ENCODE measurements around the gene ZBTB43.
"Not testable (repeated sequence)": the region's sequence is repeated elsewhere in the genome, so short reads cannot be mapped to it uniquely, and the experiment has no call there.

DNA sequence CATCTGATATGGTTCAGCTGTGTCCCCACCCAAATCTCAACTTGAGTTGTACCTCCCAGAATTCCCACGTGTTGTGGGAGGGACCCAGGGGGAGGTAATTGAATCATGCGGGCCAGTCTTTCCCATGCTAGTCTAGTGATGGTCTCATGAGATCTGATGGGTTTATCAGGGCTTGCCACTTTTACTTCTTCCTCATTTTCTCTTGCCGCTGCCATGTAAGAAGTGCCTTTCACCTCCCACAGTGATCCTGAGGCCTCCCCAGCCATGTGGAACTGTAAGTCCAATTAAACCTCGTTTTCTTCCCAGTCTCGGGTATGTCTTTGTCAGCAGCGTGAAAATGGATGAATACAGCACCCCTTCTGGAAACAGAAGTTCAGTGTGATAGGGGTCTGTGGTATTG, 20.0 kb upstream of the ZBTB43 start:
- TF ChIP-seq, protein P1, sequence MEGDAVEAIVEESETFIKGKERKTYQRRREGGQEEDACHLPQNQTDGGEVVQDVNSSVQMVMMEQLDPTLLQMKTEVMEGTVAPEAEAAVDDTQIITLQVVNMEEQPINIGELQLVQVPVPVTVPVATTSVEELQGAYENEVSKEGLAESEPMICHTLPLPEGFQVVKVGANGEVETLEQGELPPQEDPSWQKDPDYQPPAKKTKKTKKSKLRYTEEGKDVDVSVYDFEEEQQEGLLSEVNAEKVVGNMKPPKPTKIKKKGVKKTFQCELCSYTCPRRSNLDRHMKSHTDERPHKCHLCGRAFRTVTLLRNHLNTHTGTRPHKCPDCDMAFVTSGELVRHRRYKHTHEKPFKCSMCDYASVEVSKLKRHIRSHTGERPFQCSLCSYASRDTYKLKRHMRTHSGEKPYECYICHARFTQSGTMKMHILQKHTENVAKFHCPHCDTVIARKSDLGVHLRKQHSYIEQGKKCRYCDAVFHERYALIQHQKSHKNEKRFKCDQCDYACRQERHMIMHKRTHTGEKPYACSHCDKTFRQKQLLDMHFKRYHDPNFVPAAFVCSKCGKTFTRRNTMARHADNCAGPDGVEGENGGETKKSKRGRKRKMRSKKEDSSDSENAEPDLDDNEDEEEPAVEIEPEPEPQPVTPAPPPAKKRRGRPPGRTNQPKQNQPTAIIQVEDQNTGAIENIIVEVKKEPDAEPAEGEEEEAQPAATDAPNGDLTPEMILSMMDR (IDR thresholded peaks at IDR 0.05 in 2 of 3, conservative IDR thresholded peaks at IDR 0.05 in 1 of 3; ENCODE audit: control insufficient read depth in 2 of 3, extremely low read depth in 1 of 3, insufficient read depth in 1 of 3, low read depth in 3 of 3, low read length in 3 of 3), result not testable (repeated sequence)
- TF ChIP-seq, protein P2, sequence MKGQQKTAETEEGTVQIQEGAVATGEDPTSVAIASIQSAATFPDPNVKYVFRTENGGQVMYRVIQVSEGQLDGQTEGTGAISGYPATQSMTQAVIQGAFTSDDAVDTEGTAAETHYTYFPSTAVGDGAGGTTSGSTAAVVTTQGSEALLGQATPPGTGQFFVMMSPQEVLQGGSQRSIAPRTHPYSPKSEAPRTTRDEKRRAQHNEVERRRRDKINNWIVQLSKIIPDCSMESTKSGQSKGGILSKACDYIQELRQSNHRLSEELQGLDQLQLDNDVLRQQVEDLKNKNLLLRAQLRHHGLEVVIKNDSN (IDR thresholded peaks at IDR 0.05; ENCODE audit: borderline replicate concordance, extremely low read length, insufficient read depth, low read depth, low read length), result not testable (repeated sequence)
- TF ChIP-seq POLR2A (IDR thresholded peaks at IDR 0.05; ENCODE audit: low read depth, low read length); KAT2A (conservative IDR thresholded peaks at IDR 0.05; ENCODE audit: control insufficient read depth, low read depth, low read length); GABPA (IDR thresholded peaks at IDR 0.05; ENCODE audit: low read depth); STAT3 (IDR thresholded peaks at IDR 0.05; ENCODE audit: low read depth, low read length): not testable (repeated sequence)
- TF ChIP-seq, protein P3, sequence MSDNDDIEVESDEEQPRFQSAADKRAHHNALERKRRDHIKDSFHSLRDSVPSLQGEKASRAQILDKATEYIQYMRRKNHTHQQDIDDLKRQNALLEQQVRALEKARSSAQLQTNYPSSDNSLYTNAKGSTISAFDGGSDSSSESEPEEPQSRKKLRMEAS (IDR thresholded peaks at IDR 0.05; ENCODE audit: low read depth, low read length), result not testable (repeated sequence)
